AG04449 (cell line): ENCODE data around the gene IL17D.

Experiments used
- CTCF ChIA-PET: fragments of 350-600 bp; formaldehyde crosslinking; extraction: SDS; loops from one replicate; lab custom pipeline; 2021; ENCODE audit warnings: antibody characterized with exemption; lab: Yijun Ruan, JAX
- POLR2A ChIA-PET: fragments of 400-600, 350-600 bp; formaldehyde crosslinking; extraction: SDS; loops from one replicate; lab custom pipeline; 2020; ENCODE audit warnings: antibody characterized with exemption, inconsistent platforms; lab: Yijun Ruan, JAX
- DNase-seq: peaks from one replicate; pipeline ENCODE4 v3.0.0-alpha.2; 2010; ENCODE audit warnings: low read depth, low spot score
- H3K4me3 ChIP-seq: 2 replicates; pipeline ENCODE4 v1.5.1; 2011; ENCODE audit warnings: low read depth, mild to moderate bottlenecking, control low read depth, low read length
- TF ChIP-seq, protein P1 (sequence below): IDR thresholded peaks from one replicate; pipeline ENCODE4 v1.5.1; 2011; ENCODE audit warnings: mild to moderate bottlenecking, moderate library complexity, low read length, control low read depth, inconsistent platforms; ENCODE audit not compliant: insufficient read depth; ENCODE audit errors: missing control alignments

The IL17D gene

DNA sequence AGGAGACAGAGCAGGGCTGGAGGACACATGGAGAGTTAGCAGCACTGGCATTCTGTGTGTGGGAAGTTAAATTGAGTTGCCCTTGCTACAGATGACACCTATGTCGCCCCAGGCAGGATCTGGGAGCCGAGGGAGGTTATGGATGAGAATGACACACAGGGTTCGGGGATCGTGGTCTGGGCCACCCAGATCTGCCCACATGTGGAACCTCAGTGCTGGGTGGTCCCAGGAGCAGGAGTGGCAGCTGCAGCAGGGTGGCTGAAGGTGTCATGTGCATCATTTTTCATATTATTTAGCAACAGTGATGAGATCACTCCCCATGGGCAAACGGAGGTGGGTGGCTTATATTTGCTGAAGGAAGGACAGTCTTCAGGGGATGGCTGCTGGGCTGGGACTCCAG lies 3.2 kb downstream of the IL17D start:
- no peak for DNase-seq
- CTCF ChIA-PET: interaction anchor here (1.1 to 1.5 kb wide), 4 partner anchors 8 to 138 kb away, joined by 3 read pairs; no protein-coding TSS in a partner anchor
- POLR2A ChIA-PET: no interaction called here
- H3K4me3 ChIP-seq: no peak overlapping the region
- TF ChIP-seq, protein P1, sequence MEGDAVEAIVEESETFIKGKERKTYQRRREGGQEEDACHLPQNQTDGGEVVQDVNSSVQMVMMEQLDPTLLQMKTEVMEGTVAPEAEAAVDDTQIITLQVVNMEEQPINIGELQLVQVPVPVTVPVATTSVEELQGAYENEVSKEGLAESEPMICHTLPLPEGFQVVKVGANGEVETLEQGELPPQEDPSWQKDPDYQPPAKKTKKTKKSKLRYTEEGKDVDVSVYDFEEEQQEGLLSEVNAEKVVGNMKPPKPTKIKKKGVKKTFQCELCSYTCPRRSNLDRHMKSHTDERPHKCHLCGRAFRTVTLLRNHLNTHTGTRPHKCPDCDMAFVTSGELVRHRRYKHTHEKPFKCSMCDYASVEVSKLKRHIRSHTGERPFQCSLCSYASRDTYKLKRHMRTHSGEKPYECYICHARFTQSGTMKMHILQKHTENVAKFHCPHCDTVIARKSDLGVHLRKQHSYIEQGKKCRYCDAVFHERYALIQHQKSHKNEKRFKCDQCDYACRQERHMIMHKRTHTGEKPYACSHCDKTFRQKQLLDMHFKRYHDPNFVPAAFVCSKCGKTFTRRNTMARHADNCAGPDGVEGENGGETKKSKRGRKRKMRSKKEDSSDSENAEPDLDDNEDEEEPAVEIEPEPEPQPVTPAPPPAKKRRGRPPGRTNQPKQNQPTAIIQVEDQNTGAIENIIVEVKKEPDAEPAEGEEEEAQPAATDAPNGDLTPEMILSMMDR: no peak

- no peak for DNase-seq
- ChIA-PET CTCF (interaction anchor here (1.1 to 8.1 kb wide), 5 partner anchors 9 to 213 kb away, joined by 3 to 110 read pairs (median 5); no protein-coding TSS in a partner anchor), POLR2A (no interaction called here)
- TF ChIP-seq, protein P1: no peak
- H3K4me3 ChIP-seq: no peak overlapping the region
Observed at GRCh38 chr13:20708216-20708615, 4.7 kb downstream of the IL17D start.

- ChIA-PET CTCF (interaction anchor here (0.5 to 8.1 kb wide), 12 partner anchors 10 to 218 kb away, joined by 3 to 110 read pairs (median 4); no protein-coding TSS in a partner anchor), POLR2A (no interaction called here)
- TF ChIP-seq, protein P1: no peak
- H3K4me3 ChIP-seq: no peak overlapping the region
- DNase-seq: no peak
Observed at GRCh38 chr13:20709369-20709768, 5.9 kb downstream of the IL17D start.

DNA sequence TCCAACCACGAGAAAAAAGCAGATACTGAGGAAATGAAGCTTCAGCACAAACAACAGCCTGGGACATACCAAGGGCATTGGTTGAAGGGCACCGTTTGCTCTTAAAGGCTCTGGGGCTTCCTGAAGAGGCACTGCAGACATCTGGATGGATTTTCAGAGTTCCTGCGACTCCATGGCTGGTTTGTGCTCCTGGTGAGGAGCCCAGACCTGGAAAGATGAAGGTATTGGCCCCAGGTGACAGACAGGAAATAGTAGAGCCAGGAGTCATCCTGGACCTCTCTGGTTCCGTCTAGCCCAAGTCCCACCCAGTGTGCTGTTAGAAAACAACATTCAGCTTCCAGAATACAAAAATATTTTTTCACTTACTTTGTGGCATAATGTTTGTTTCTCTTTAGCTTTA lies 6.3 kb downstream of the IL17D start:
- DNase-seq: no peak
- TF ChIP-seq, protein P1: no peak
- ChIA-PET CTCF (interaction anchor here (0.5 to 8.1 kb wide), 12 partner anchors 8 to 218 kb away, joined by 3 to 110 read pairs (median 8); no protein-coding TSS in a partner anchor), POLR2A (no interaction called here)
- no peak overlapping the region for H3K4me3 ChIP-seq

DNA sequence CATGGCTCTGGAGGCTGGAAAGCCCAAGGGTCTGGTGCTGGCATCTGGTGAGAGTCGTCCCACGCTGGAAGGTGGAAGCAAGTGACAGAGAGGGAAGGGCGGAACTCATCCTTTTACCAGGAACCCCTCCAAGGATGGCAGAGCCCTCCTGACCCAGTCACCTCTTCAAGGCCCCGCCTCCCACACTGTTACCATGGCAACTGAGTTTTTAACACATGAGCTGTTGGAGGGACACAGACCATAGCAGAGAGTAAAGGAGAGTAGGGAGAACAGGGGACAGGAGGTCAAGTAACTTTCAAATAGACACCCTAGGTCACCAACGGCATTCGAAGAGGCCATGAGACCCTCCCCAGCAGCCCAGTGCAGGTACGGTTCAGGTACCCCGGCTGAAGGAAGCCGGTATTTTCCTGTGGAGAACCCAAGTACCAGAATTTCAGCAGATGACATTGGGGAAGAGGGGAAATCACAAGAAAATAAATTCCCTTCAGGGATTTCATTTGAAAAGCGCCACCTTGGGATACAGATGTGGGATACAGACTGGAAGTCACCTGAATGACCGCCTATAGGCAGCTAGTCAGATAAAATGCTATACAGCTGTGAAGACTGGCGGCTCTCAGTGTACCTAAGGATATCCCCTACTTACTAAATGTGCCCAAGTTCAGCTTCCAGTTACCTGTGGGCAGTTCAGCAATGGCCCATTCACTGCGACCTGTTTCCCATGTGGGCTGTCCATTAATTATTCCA lies 8.0 kb downstream of the IL17D start:
- POLR2A ChIA-PET: no interaction called here
- H3K4me3 ChIP-seq: no peak overlapping the region
- CTCF ChIA-PET: interaction anchor here (0.7 to 8.1 kb wide), 26 partner anchors 8 to 220 kb away, joined by 3 to 110 read pairs (median 4); partner anchors contain the start of gene IL17D
- no peak for DNase-seq
- TF ChIP-seq, protein P1: no peak

DNA sequence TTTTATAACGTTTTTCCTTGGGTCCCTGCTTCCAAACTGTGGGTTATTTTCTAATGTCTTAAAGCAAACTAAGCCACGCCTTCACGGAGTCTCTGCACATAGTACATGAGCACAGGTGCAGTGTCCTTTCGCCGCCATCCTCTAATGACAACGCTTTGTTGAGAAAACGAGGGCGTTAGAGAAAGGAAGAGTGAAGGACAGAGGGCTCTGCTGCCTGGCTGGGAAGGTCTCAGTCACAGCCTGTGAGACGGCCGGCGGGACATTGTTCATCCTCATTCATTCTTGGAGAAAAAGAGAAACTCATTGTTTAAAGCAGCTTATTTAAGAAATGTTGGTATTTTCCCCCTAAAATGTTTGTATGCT lies 9.5 kb downstream of the IL17D start:
- TF ChIP-seq, protein P1: no peak
- DNase-seq: no peak
- H3K4me3 ChIP-seq: no peak overlapping the region; the same call in 1 of the 2 replicates
- CTCF ChIA-PET: interaction anchor here (0.7 to 8.1 kb wide), 12 partner anchors 9 to 516 kb away, joined by 3 to 110 read pairs (median 5); partner anchors contain the start of gene IL17D
- POLR2A ChIA-PET: no interaction called here
